Nephron (organoid): ENCODE measurements around the gene BIRC5.

ENCODE experiments used
- H3K27ac Mint-ChIP-seq, 3 experiments: 2 replicates each; pipeline ENCODE4 v1.8.0; 2020; ENCODE audit warnings: mixed read lengths in 3 of 3, mild to moderate bottlenecking in 2 of 3, moderate library complexity in 1 of 3
- H3K27me3 Mint-ChIP-seq: 2 replicates; pipeline ENCODE4 v1.8.0; 2021; ENCODE audit warnings: low read depth, mild to moderate bottlenecking, moderate library complexity, mixed read lengths
- H3K36me3 Mint-ChIP-seq: 2 replicates; pipeline ENCODE4 v1.8.0; 2020; ENCODE audit warnings: low read depth, mixed read lengths
- H3K4me1 Mint-ChIP-seq: 2 replicates; pipeline ENCODE4 v1.8.0; 2020; ENCODE audit warnings: mixed read lengths
- H3K4me3 Mint-ChIP-seq, 3 experiments: 2 replicates each; pipeline ENCODE4 v1.8.0; 2020; ENCODE audit warnings: mild to moderate bottlenecking in 3 of 3, mixed read lengths in 3 of 3, moderate library complexity in 2 of 3
- H3K9me3 Mint-ChIP-seq: 2 replicates; pipeline ENCODE4 v1.8.0; 2020; ENCODE audit warnings: mixed read lengths
- CTCF ChIP-seq, 3 experiments: fragments of 200-600 bp; sonication (generic); IDR thresholded peaks; one replicate each; pipeline ENCODE4 v1.5.0; 2021; ENCODE audit warnings: antibody characterized with exemption in 3 of 3; ENCODE audit not compliant: unreplicated experiment in 3 of 3

The BIRC5 gene

GRCh38 chr17:78214016-78214705 lies at the start of gene BIRC5:
Gene BIRC5 (plus strand): TSS chr17:78214253. CDS start chr17:78214317, 64 bp downstream.
- no peaks in the 10 kb centered on the region for H3K27me3 Mint-ChIP-seq
- H3K36me3 Mint-ChIP-seq = peaks cover 7% of the 10 kb centered on the region
- H3K9me3 Mint-ChIP-seq = no peaks in the 10 kb centered on the region
- H3K27ac Mint-ChIP-seq = peak within 1 kb of the TSS; percentile 35 to 89 (median 75)
- no peak for TF ChIP-seq CTCF (IDR thresholded peaks at IDR 0.05; ENCODE audit: unreplicated experiment in 3 of 3)
- H3K4me3 Mint-ChIP-seq = peak within 1 kb of the TSS; percentile 89 to 91 (median 91)
- H3K4me1 Mint-ChIP-seq = peaks cover 10% of the 10 kb centered on the region

- Mint-ChIP-seq H3K27me3 (peaks cover 5% of the 10 kb centered on the region), H3K36me3 (no peaks in the 10 kb centered on the region), H3K4me1 (no peaks in the 10 kb centered on the region), H3K9me3 (no peaks in the 10 kb centered on the region), H3K27ac (no peak overlapping the region), H3K4me3 (no peak overlapping the region)
- TF ChIP-seq CTCF (IDR thresholded peaks at IDR 0.05; ENCODE audit: unreplicated experiment in 3 of 3) = no peak
These were observed 49.1 kb upstream of the BIRC5 start for GRCh38 chr17:78164748-78165607.

GRCh38 chr17:78166416-78166815 lies 47.6 kb upstream of the BIRC5 start:
- TF ChIP-seq CTCF (IDR thresholded peaks at IDR 0.05; ENCODE audit: unreplicated experiment in 3 of 3) = no peak
- Mint-ChIP-seq H3K27ac (no peak overlapping the region), H3K9me3 (no peaks in the 10 kb centered on the region), H3K27me3 (peaks cover 4% of the 10 kb centered on the region), H3K4me1 (no peaks in the 10 kb centered on the region), H3K36me3 (no peaks in the 10 kb centered on the region), H3K4me3 (peak overlapping the region in 1 of 3 experiments; percentile 15)

GRCh38 chr17:78168242-78168902 lies 45.7 kb upstream of the BIRC5 start, which contains the start of gene SYNGR2:
Gene SYNGR2 (plus strand): TSS chr17:78168581. CDS start chr17:78168617, 36 bp downstream.
- peaks cover 16% of the 10 kb centered on the region for H3K4me1 Mint-ChIP-seq
- TF ChIP-seq CTCF (IDR thresholded peaks at IDR 0.05; ENCODE audit: unreplicated experiment in 3 of 3) = no peak
- peaks cover 10% of the 10 kb centered on the region for H3K27me3 Mint-ChIP-seq
- no peaks in the 10 kb centered on the region for H3K36me3 Mint-ChIP-seq
- no peak within 1 kb of the TSS for H3K27ac Mint-ChIP-seq
- H3K9me3 Mint-ChIP-seq = no peaks in the 10 kb centered on the region
- H3K4me3 Mint-ChIP-seq = peak within 1 kb of the TSS; percentile 79 to 82 (median 81)

- H3K4me1 Mint-ChIP-seq = peaks cover 23% of the 10 kb centered on the region
- H3K27me3 Mint-ChIP-seq = peaks cover 10% of the 10 kb centered on the region
- H3K27ac Mint-ChIP-seq = no peak overlapping the region
- no peaks in the 10 kb centered on the region for H3K9me3 Mint-ChIP-seq
- no peak for TF ChIP-seq CTCF (IDR thresholded peaks at IDR 0.05; ENCODE audit: unreplicated experiment in 3 of 3)
- H3K4me3 Mint-ChIP-seq = peak overlapping the region; percentile 71 to 82 (median 79)
- peaks cover 6% of the 10 kb centered on the region for H3K36me3 Mint-ChIP-seq
These were observed 44.9 kb upstream of the BIRC5 start for GRCh38 chr17:78168903-78169793.
